Measurements from ENCODE around the gene CACNB1.

DNA sequence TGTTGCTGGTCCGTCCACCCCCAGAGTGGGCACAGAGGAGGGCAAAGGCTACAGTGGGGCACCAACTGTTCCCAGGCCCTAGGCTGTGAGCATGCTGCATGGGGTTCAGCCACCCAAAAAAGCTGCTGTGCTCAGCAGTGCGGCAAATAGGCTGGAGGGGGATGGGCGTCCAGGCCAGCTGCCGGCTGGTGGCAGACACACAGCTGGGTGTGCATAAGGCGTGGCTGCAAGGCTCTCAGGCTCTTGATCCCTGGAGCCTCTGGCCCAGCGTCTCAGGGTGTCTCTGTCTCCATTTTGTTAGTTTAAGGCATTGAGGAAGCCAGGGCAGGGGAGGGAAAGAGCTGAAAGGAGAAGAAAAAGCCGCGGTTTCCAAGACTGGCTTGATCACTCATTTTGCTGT is 11.4 kb upstream of the CACNB1 start:
- TF ChIP-seq POLR2AphosphoS5 (IDR thresholded peaks at IDR 0.05) (no peak), RAD21 (conservative IDR thresholded peaks at IDR 0.05) (no peak), CTCF (IDR thresholded peaks at IDR 0.05; ENCODE audit: poor library complexity, severe bottlenecking) (no peak), SMC3 (conservative IDR thresholded peaks at IDR 0.05; ENCODE audit: poor library complexity) (no peak), EP300 (conservative IDR thresholded peaks at IDR 0.05; ENCODE audit: poor library complexity, severe bottlenecking) (no peak), REST (IDR thresholded peaks at IDR 0.05; ENCODE audit: borderline replicate concordance) (no peak), EZH2 (IDR thresholded peaks at IDR 0.05; ENCODE audit: borderline replicate concordance, insufficient read depth, low read length, poor library complexity, severe bottlenecking) (no peak), MXI1 (conservative IDR thresholded peaks at IDR 0.05; ENCODE audit: poor library complexity, severe bottlenecking) (no peak), TAF1 (IDR thresholded peaks at IDR 0.05; ENCODE audit: low read depth) (no peak)
